Caco-2 (cell line): ENCODE results near the gene ZNF324. TPM values are rescaled to one million over a fixed set of nuclear protein-coding genes. Genes with fewer than 3 reads are reported as not detected.

ENCODE experiments used
- BruUV-seq: library from RNA; stranded (reverse); fragments of 400-500 nt; replicated peaks from 2 replicates; lab custom pipeline; 2021; lab: Mats Ljungman, UMichigan
- CTCF ChIA-PET: fragments of 300-600 bp; sonication (Branson Sonifier 250); formaldehyde crosslinking; loops from one replicate; lab custom pipeline; 2022; ENCODE audit warnings: antibody characterized with exemption; lab: Charles Lee
- POLR2A ChIA-PET: fragments of 300-600 bp; sonication (Branson Sonifier 250); formaldehyde crosslinking; loops from one replicate; lab custom pipeline; 2022; ENCODE audit warnings: antibody characterized with exemption; lab: Charles Lee
- DNase-seq, 2 experiments: peaks; one replicate each; pipeline versions ENCODE4 v3.0.0 to v3.0.0-alpha.2; 2020 to 2022
- H3K27me3 ChIP-seq: replicated peaks from 2 replicates; pipeline ENCODE4 v1.6.0; 2011; ENCODE audit warnings: low read length; ENCODE audit not compliant: control insufficient read depth, insufficient read depth
- H3K36me3 ChIP-seq: 2 replicates; pipeline ENCODE4 v1.5.1; 2011; ENCODE audit warnings: low read length; ENCODE audit not compliant: control insufficient read depth, insufficient read depth
- H3K4me1 ChIP-seq: fragments of 250-450 bp; sonication (Bioruptor Pico); 2 replicates; pipeline ENCODE4 v1.5.1; 2020; ENCODE audit warnings: mild to moderate bottlenecking
- H3K4me3 ChIP-seq: 2 replicates; pipeline ENCODE4 v1.5.1; 2011; ENCODE audit warnings: low read depth, mild to moderate bottlenecking, control low read depth, low read length
- H3K9me3 ChIP-seq: fragments of 250-450 bp; sonication (Bioruptor Pico); 2 replicates; pipeline ENCODE4 v1.5.1; 2020; ENCODE audit warnings: mild to moderate bottlenecking, moderate library complexity
- H3K27ac Mint-ChIP-seq: one replicate; pipeline ENCODE4 v1.8.0; 2022; ENCODE audit warnings: mixed read lengths; ENCODE audit not compliant: unreplicated experiment
- H3K27me3 Mint-ChIP-seq: one replicate; pipeline ENCODE4 v1.8.0; 2022; ENCODE audit warnings: mixed read lengths; ENCODE audit not compliant: insufficient read depth, unreplicated experiment
- H3K36me3 Mint-ChIP-seq: one replicate; pipeline ENCODE4 v1.8.0; 2022; ENCODE audit warnings: mild to moderate bottlenecking, mixed read lengths; ENCODE audit not compliant: insufficient read depth, unreplicated experiment
- H3K4me1 Mint-ChIP-seq: one replicate; pipeline ENCODE4 v1.8.0; 2022; ENCODE audit warnings: low read depth, mixed read lengths; ENCODE audit not compliant: unreplicated experiment
- H3K4me3 Mint-ChIP-seq: one replicate; pipeline ENCODE4 v1.8.0; 2022; ENCODE audit warnings: mild to moderate bottlenecking, moderate library complexity, mixed read lengths; ENCODE audit not compliant: unreplicated experiment
- H3K9me3 Mint-ChIP-seq: one replicate; pipeline ENCODE4 v1.8.0; 2022; ENCODE audit warnings: mixed read lengths; ENCODE audit not compliant: unreplicated experiment
- intact Hi-C: fragments of 100-400 bp; cut with micrococcal nuclease; formaldehyde crosslinking; loops from one replicate; pipeline ENCODE4 v1.10.0; 2022; ENCODE audit not compliant: unreplicated experiment
- total RNA-seq: library from RNA; stranded (reverse); gene quantifications from 2 replicates; pipeline ENCODE4 v1.2.3, GENCODE V29; 2022
- TF ChIP-seq, protein P1 (sequence below), 2 experiments: fragments of 200-600 bp in 1 of 2; IDR thresholded peaks; 1 replicate in 1 of 2; 2 replicates in 1 of 2; pipeline versions ENCODE4 v1.5.1 to v1.8.0; 2011 to 2022; ENCODE audit warnings: antibody characterized with exemption in 1 of 2, control low read depth in 1 of 2, inconsistent platforms in 1 of 2, low read depth in 1 of 2, low read length in 1 of 2, mild to moderate bottlenecking in 1 of 2, moderate library complexity in 1 of 2; ENCODE audit not compliant: insufficient read depth in 1 of 2, severe bottlenecking in 1 of 2, unreplicated experiment in 1 of 2

Gene ZNF324
- total RNA-seq, 1 experiment from 2014 or later, result 10.6 TPM

DNA sequence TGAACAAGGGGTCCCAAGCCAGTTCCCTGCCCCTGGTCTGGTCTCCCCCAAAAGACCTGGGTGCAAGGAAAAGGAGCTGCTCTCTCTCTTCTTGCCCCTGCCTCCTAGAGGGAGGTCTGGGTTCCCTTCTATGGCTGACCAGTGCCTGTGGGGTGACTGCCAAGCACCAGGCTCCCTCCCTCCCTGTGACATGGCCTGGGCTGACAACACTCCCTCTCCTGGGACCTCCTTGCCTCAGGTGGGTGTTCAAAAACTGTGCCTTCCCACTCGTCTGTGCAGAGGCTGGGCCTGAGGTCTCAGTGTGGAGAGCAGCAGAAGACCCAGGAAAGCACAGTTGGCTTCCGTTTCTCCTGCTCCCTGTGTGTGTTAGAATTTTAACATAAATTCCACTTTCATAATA is 14.0 kb downstream of the ZNF324 start:
- no peak for DNase-seq
- no TSS peak for BruUV-seq
- intact Hi-C loops, result no loop called here
- Mint-ChIP-seq H3K4me3 (no peak overlapping the region), H3K4me1 (no peaks in the 10 kb centered on the region), H3K36me3 (peaks cover 14% of the 10 kb centered on the region), H3K27ac (peak overlapping the region; percentile 66), H3K27me3 (no peaks in the 10 kb centered on the region), H3K9me3 (no peaks in the 10 kb centered on the region)
- Histone ChIP-seq H3K36me3 (no peaks in the 10 kb centered on the region), H3K4me3 (no peak overlapping the region), H3K27me3 (no peaks in the 10 kb centered on the region), H3K9me3 (no peaks in the 10 kb centered on the region), H3K4me1 (peaks cover 5% of the 10 kb centered on the region; the same call in 1 of the 2 replicates)
- TF ChIP-seq, protein P1, sequence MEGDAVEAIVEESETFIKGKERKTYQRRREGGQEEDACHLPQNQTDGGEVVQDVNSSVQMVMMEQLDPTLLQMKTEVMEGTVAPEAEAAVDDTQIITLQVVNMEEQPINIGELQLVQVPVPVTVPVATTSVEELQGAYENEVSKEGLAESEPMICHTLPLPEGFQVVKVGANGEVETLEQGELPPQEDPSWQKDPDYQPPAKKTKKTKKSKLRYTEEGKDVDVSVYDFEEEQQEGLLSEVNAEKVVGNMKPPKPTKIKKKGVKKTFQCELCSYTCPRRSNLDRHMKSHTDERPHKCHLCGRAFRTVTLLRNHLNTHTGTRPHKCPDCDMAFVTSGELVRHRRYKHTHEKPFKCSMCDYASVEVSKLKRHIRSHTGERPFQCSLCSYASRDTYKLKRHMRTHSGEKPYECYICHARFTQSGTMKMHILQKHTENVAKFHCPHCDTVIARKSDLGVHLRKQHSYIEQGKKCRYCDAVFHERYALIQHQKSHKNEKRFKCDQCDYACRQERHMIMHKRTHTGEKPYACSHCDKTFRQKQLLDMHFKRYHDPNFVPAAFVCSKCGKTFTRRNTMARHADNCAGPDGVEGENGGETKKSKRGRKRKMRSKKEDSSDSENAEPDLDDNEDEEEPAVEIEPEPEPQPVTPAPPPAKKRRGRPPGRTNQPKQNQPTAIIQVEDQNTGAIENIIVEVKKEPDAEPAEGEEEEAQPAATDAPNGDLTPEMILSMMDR (IDR thresholded peaks at IDR 0.05; ENCODE audit: insufficient read depth in 1 of 2, low read depth in 1 of 2, low read length in 1 of 2, severe bottlenecking in 1 of 2, unreplicated experiment in 1 of 2), result no peak
- CTCF ChIA-PET, result no interaction called here
- POLR2A ChIA-PET, result no interaction called here

- TF ChIP-seq, protein P1 (IDR thresholded peaks at IDR 0.05; ENCODE audit: insufficient read depth in 1 of 2, low read depth in 1 of 2, low read length in 1 of 2, severe bottlenecking in 1 of 2, unreplicated experiment in 1 of 2), result no peak
- BruUV-seq, result no TSS peak
- Histone ChIP-seq H3K9me3 (no peaks in the 10 kb centered on the region), H3K4me3 (no peak overlapping the region), H3K4me1 (no peaks in the 10 kb centered on the region), H3K27me3 (no peaks in the 10 kb centered on the region), H3K36me3 (no peaks in the 10 kb centered on the region)
- Mint-ChIP-seq H3K36me3 (peaks cover 8% of the 10 kb centered on the region), H3K4me3 (no peak overlapping the region), H3K27ac (no peak overlapping the region), H3K4me1 (no peaks in the 10 kb centered on the region), H3K27me3 (no peaks in the 10 kb centered on the region), H3K9me3 (no peaks in the 10 kb centered on the region)
- ChIA-PET POLR2A (no interaction called here), CTCF (no interaction called here)
- intact Hi-C loops, result no loop called here
- DNase-seq, result no peak
These were observed 15.5 kb downstream of the ZNF324 start for GRCh38 chr19:58482372-58482771.

- Mint-ChIP-seq H3K9me3 (no peaks in the 10 kb centered on the region), H3K27ac (no peak overlapping the region), H3K27me3 (no peaks in the 10 kb centered on the region), H3K4me1 (no peaks in the 10 kb centered on the region), H3K36me3 (peaks cover 8% of the 10 kb centered on the region), H3K4me3 (no peak overlapping the region)
- ChIA-PET CTCF (no interaction called here), POLR2A (interaction anchor here (0.7 to 1.0 kb wide), 2 partner anchors 36 to 60 kb away, joined by 3 read pairs; partner anchors contain the start of genes TRIM28 and ZBTB45)
- Histone ChIP-seq H3K36me3 (no peaks in the 10 kb centered on the region), H3K9me3 (no peaks in the 10 kb centered on the region), H3K4me1 (no peaks in the 10 kb centered on the region), H3K27me3 (no peaks in the 10 kb centered on the region), H3K4me3 (no peak overlapping the region)
- no peak for DNase-seq
- no TSS peak for BruUV-seq
- TF ChIP-seq, protein P1 (IDR thresholded peaks at IDR 0.05; ENCODE audit: insufficient read depth in 1 of 2, low read depth in 1 of 2, low read length in 1 of 2, severe bottlenecking in 1 of 2, unreplicated experiment in 1 of 2), result no peak
- intact Hi-C loops, result no loop called here
These were observed 16.9 kb downstream of the ZNF324 start for GRCh38 chr19:58483776-58484175.
